K562 (cell line): Measurements from ENCODE around the gene BMP10. TPM values are rescaled to one million over a fixed set of nuclear protein-coding genes. Genes with fewer than 3 reads are reported as not detected.
A peak's percentile ranks its signal among the peaks of the same experiment; 100 is the strongest.

Source experiments
- CBFA2T2 ChIP-seq: fragments of 450-650 bp; conservative IDR thresholded peaks from 2 replicates; pipeline ENCODE4 v1.6.1; 2017; ENCODE audit warnings: mild to moderate bottlenecking
- CBFB ChIP-seq: sonication (generic); formaldehyde crosslinking; IDR thresholded peaks from 2 replicates; pipeline ENCODE4 v1.4.0; 2020; ENCODE audit warnings: mild to moderate bottlenecking, missing genetic modification reagents
- CEBPB ChIP-seq: fragments of 450-650 bp; IDR thresholded peaks from 2 replicates; pipeline ENCODE4 v1.6.1; 2016; ENCODE audit warnings: missing genetic modification characterization, missing compliant biosample characterization
- E2F4 ChIP-seq: sonication (generic); formaldehyde crosslinking; IDR thresholded peaks from 2 replicates; pipeline ENCODE4 v1.8.0; 2022; ENCODE audit warnings: mild to moderate bottlenecking, low read depth, missing genetic modification reagents
- GATAD2A ChIP-seq: fragments of 450-650 bp; IDR thresholded peaks from 2 replicates; pipeline ENCODE4 v1.6.1; 2017
- HBP1 ChIP-seq: fragments of 450-650 bp; formaldehyde crosslinking; IDR thresholded peaks from 2 replicates; pipeline ENCODE4 v1.4.0; 2022; ENCODE audit warnings: missing genetic modification characterization
- HDAC3 ChIP-seq: fragments of 450-650 bp; IDR thresholded peaks from 2 replicates; pipeline ENCODE4 v1.6.1; 2018; ENCODE audit warnings: borderline replicate concordance, mild to moderate bottlenecking, moderate library complexity; ENCODE audit not compliant: partially characterized antibody
- HDAC6 ChIP-seq: IDR thresholded peaks from 2 replicates; pipeline ENCODE4 v1.6.1; 2012; ENCODE audit warnings: low read depth, mild to moderate bottlenecking, control low read depth, inconsistent platforms, low read length, moderate library complexity
- HDGF ChIP-seq: fragments of 450-650 bp; IDR thresholded peaks from 2 replicates; pipeline ENCODE4 v1.6.1; 2016
- HNRNPH1 ChIP-seq: fragments of 200-400 bp; formaldehyde crosslinking; optimal IDR thresholded peaks from 2 replicates; pipeline ENCODE3; 2017; ENCODE audit warnings: low read depth, mild to moderate bottlenecking, low read length, moderate library complexity
- JUND ChIP-seq, 2 experiments: IDR thresholded peaks; 2 replicates in 1 of 2; 3 replicates in 1 of 2; pipeline ENCODE4 v1.6.1; 2011; ENCODE audit warnings: borderline replicate concordance in 2 of 2, low read depth in 2 of 2, low read length in 2 of 2, improper control_type of control experiment in 1 of 2, missing biosample characterization in 1 of 2, missing genetic modification characterization in 1 of 2, missing genetic modification reagents in 1 of 2
- KDM1A ChIP-seq, 2 experiments: fragments of 450-650 bp; IDR thresholded peaks; 2 replicates each; pipeline ENCODE4 v1.6.1; 2016; ENCODE audit warnings: mild to moderate bottlenecking in 2 of 2
- NFE2L1 ChIP-seq: fragments of 450-650 bp; IDR thresholded peaks from 2 replicates; pipeline ENCODE4 v1.6.1; 2016; ENCODE audit warnings: missing genetic modification characterization, low read depth, mild to moderate bottlenecking, missing compliant biosample characterization, moderate library complexity, borderline replicate concordance
- NKRF ChIP-seq: fragments of 450-650 bp; IDR thresholded peaks from 2 replicates; pipeline ENCODE4 v1.6.1; 2016; ENCODE audit warnings: borderline replicate concordance
- ZNF282 ChIP-seq: sonication (generic); formaldehyde crosslinking; IDR thresholded peaks from 2 replicates; pipeline ENCODE4 v1.8.1; 2023; ENCODE audit warnings: missing genetic modification reagents
- ZNF3 ChIP-seq: fragments of 250-450 bp; sonication (Bioruptor Pico); IDR thresholded peaks from 2 replicates; pipeline ENCODE4 v1.5.0; 2021; ENCODE audit warnings: mild to moderate bottlenecking, moderate library complexity
- polyA plus RNA-seq, 8 experiments: library from polyadenylated mRNA; depleted of rRNA in 4 of 8; stranded (reverse) in 5 of 8; unstranded in 3 of 8; fragments of >200 nt; fragmentation: Nextera tagmentation in 2 of 8; fragmentation: Illumina TruSeq in 1 of 8; extraction: Ambion mirVana in 2 of 8; extraction: Trizol in 1 of 8; gene quantifications; 2 replicates each; pipeline versions ENCODE4 v1.2.1 to v1.2.3, GENCODE V29; 2011 to 2014; ENCODE audit warnings: inconsistent platforms in 1 of 8, missing spikeins in 1 of 8
- total RNA-seq, 7 experiments: library from RNA; depleted of rRNA in 6 of 7; stranded (reverse); fragments of >200 nt in 6 of 7; fragmentation: Illumina TruSeq in 2 of 7; extraction: Trizol in 2 of 7; gene quantifications; 2 replicates each; pipeline versions ENCODE4 v1.2.1 to v1.2.3, GENCODE V29; 2011 to 2021; ENCODE audit warnings: low replicate concordance in 1 of 7
- TF ChIP-seq, protein P1 (sequence below): fragments of 450-650 bp; formaldehyde crosslinking; conservative IDR thresholded peaks from 2 replicates; pipeline ENCODE4 v1.4.0; 2022; ENCODE audit warnings: mild to moderate bottlenecking, missing genetic modification characterization
- TF ChIP-seq, protein P2 (sequence below): sonication (generic); formaldehyde crosslinking; IDR thresholded peaks from 2 replicates; pipeline ENCODE4 v1.8.0; 2022; ENCODE audit warnings: missing genetic modification reagents, mild to moderate bottlenecking, borderline replicate concordance
- TF ChIP-seq, protein P3 (sequence below): fragments of 200-800 bp; sonication (Bioruptor generic); IDR thresholded peaks from 2 replicates; pipeline ENCODE4 v1.6.1; 2017; ENCODE audit warnings: missing genetic modification characterization, missing compliant biosample characterization

The BMP10 gene
- total and polyA plus RNA-seq, 9 of the 15 experiments (the other 6 are each of a cell fraction or from before 2014, with no cell fraction given): 0.11 to 0.91 (median 0.43) TPM

DNA sequence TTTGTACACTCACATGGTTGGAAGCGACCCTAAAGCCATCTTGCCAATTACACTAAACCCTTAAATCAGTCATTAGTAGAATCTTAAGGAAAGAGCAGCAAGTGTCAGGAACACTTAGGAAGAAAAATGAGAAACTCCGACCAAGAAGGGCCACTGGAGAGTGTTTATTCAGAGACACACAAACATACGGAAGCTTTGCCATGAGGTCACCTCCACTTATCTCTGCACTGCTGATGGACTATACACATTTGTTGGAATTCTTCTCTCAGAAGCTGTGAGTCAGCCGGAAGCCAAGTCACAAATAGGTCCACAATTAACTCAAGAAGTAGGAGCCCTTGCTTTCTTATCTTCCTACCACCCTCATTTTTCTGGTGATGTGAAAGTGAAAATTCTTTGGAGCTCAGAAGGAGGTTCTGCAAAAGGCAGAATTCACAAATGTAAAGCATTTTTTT is 21.6 kb downstream of the BMP10 start (continued):
- TF ChIP-seq, protein P1, sequence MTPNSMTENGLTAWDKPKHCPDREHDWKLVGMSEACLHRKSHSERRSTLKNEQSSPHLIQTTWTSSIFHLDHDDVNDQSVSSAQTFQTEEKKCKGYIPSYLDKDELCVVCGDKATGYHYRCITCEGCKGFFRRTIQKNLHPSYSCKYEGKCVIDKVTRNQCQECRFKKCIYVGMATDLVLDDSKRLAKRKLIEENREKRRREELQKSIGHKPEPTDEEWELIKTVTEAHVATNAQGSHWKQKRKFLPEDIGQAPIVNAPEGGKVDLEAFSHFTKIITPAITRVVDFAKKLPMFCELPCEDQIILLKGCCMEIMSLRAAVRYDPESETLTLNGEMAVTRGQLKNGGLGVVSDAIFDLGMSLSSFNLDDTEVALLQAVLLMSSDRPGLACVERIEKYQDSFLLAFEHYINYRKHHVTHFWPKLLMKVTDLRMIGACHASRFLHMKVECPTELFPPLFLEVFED (CRISPR knock-in tag): no peak
- TF ChIP-seq HDGF (no peak), JUND (IDR thresholded peaks at IDR 0.05; ENCODE audit: borderline replicate concordance, low read depth, low read length) (peak; percentile 99), JUND (tag; IDR thresholded peaks at IDR 0.05; ENCODE audit: borderline replicate concordance, low read depth, low read length) (peak; percentile 97), ZNF3 (CRISPR knock-in tag) (no peak), NKRF (no peak), HBP1 (CRISPR knock-in tag) (no peak), CBFA2T2 (peak; percentile 70), HNRNPH1 (no peak), E2F4 (CRISPR knock-in tag) (no peak), ZNF282 (CRISPR knock-in tag) (no peak), KDM1A (IDR thresholded peaks at IDR 0.05) (peak; percentile 39; a peak in 2 of 4 replicates), HDAC3 (no peak), CBFB (CRISPR knock-in tag) (no peak), CEBPB (tag) (no peak), NFE2L1 (tag) (no peak), GATAD2A (no peak), HDAC6 (no peak)
- TF ChIP-seq, protein P2, sequence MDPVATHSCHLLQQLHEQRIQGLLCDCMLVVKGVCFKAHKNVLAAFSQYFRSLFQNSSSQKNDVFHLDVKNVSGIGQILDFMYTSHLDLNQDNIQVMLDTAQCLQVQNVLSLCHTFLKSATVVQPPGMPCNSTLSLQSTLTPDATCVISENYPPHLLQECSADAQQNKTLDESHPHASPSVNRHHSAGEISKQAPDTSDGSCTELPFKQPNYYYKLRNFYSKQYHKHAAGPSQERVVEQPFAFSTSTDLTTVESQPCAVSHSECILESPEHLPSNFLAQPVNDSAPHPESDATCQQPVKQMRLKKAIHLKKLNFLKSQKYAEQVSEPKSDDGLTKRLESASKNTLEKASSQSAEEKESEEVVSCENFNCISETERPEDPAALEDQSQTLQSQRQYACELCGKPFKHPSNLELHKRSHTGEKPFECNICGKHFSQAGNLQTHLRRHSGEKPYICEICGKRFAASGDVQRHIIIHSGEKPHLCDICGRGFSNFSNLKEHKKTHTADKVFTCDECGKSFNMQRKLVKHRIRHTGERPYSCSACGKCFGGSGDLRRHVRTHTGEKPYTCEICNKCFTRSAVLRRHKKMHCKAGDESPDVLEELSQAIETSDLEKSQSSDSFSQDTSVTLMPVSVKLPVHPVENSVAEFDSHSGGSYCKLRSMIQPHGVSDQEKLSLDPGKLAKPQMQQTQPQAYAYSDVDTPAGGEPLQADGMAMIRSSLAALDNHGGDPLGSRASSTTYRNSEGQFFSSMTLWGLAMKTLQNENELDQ (CRISPR knock-in tag): no peak
- TF ChIP-seq, protein P3, sequence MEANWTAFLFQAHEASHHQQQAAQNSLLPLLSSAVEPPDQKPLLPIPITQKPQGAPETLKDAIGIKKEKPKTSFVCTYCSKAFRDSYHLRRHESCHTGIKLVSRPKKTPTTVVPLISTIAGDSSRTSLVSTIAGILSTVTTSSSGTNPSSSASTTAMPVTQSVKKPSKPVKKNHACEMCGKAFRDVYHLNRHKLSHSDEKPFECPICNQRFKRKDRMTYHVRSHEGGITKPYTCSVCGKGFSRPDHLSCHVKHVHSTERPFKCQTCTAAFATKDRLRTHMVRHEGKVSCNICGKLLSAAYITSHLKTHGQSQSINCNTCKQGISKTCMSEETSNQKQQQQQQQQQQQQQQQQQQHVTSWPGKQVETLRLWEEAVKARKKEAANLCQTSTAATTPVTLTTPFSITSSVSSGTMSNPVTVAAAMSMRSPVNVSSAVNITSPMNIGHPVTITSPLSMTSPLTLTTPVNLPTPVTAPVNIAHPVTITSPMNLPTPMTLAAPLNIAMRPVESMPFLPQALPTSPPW (CRISPR knock-in tag): no peak
